ENCODE results near the gene RDH5.

RDH5 gene

DNA sequence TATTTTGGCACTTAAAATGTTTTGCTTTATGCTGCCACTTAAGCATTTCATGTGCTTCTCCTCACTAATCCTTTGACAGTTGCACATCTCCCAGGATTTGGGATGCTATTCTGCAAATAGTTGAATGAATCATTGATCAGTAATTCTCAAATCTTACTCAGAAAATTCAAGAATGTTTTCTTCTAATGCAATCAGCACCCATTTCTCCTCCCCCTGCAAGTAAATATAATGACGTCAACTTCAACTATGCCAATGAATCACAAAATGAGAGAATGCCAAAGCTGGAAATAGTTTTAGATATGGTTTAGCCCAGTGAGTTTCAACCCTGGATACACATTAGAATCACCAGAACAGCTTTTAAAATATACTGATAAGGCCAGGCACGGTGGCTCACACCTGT lies 6.5 kb upstream of the RDH5 start:
- no peak for FAIRE-seq

- FAIRE-seq = no peak
Measured at GRCh38 chr12:55715169-55715764, 4.9 kb upstream of the RDH5 start.

- FAIRE-seq = peak; percentile 37
Measured at GRCh38 chr12:55715833-55716581, 4.2 kb upstream of the RDH5 start, which contains the start of gene BLOC1S1. Gene BLOC1S1, plus strand, starts transcription at chr12:55716046. Its CDS starts 6 bp downstream, at chr12:55716052.

DNA sequence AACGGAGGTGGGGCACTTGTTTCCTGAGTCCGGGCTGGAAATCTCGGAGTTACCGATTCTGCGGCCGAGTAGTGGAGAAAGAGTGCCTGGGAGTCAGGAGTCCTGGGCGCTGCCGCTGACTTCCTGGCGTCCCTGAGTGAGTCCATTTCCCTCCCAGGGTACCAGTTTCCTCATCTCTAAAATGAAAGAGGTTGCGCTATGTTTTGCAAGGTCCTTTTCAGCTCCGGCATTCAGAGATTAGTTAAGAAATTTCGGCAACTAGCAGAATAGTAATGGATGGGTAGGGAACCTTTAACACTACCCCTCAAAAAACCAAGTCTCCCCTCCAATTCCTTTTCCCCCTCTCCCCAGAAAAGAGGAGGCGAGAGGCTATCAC lies 3.6 kb upstream of the RDH5 start:
- FAIRE-seq = no peak

DNA sequence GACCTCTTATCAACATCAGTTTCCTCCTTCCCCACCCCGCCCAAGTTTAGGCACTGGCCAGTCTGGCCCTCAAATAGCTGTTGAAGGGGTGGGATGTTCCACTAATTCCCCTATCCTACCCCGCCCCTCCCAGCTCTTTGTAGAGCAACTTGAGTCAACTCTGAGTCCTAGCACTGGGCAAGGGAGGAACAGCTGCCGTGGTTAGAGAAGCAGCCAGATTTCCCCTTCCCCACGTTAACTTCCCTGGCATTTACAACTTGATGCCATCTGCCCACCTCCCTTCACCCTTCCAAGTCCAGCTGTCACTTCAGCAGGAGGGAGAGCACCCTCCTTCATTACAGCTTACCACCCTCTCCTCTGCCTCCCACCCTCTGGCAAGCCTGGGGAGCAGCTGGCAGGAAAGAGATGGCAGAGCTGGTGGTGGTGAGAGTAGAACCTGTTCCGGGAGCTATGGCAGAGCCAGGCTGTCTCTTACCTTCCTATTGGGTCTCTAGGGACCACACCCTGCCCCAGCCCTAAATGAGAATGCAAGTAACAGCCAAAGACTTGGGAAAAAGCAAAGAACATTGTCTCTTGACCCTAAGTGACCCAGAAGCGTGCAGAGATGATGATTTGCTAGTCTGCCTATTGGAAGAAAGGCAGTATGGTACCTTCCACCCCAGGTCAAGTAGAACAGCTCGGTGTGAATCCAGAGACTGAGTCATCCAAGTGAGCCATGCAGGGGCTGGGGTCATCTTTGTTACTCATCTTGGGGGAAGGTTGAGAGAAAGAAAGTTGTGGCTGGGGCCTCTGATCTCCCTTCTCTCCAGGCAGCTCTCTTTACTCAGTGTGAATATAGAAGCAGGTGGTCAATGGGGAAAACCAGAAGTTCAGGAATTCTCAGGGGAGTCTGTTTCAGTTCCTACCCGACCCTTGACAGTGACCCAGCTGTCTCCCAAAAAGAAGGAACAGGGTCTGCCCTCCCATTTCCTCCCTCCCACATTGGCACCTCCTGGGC lies 2.9 kb upstream of the RDH5 start:
- no peak for FAIRE-seq

DNA sequence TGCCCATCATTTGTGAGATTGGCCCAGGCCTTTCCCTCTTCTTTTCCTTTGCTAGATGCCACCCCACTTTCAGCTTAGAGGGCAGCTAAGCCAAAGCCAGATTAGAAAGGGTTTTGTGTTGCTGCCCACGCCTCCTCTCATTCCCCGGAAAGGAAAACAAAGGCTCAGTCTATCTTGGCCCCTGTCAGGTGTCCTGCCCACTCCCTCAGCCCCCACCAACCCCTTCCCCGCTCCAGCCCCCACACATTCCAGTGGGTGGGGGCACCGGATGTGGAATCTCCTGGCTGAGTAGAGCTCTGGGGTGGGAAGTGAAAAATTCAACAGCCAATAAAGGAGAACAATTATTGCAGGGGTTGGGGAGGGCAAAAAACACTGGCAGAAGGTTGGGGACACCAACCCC lies 2.2 kb upstream of the RDH5 start:
- FAIRE-seq = no peak

GRCh38 chr12:55718624-55719275 lies 1.4 kb upstream of the RDH5 start:
- no peak for FAIRE-seq

GRCh38 chr12:55719371-55719770 lies 822 bp upstream of the RDH5 start:
- FAIRE-seq = no peak

DNA sequence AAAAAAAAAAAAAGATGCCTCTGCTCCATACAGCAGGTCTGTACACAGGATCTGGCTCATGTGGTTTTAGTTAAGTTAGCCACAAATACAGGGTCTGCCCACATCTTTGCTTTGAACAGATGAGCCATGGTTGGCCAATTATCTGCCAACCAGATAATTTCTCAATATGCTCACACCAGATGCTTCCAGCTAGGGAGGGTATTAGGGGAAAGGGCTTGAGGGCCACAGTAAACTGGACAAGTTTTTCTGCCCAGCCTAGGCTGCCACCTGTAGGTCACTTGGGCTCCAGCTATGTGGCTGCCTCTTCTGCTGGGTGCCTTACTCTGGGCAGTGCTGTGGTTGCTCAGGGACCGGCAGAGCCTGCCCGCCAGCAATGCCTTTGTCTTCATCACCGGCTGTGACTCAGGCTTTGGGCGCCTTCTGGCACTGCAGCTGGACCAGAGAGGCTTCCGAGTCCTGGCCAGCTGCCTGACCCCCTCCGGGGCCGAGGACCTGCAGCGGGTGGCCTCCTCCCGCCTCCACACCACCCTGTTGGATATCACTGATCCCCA lies 776 bp downstream of the RDH5 start:
- no peak for FAIRE-seq

DNA sequence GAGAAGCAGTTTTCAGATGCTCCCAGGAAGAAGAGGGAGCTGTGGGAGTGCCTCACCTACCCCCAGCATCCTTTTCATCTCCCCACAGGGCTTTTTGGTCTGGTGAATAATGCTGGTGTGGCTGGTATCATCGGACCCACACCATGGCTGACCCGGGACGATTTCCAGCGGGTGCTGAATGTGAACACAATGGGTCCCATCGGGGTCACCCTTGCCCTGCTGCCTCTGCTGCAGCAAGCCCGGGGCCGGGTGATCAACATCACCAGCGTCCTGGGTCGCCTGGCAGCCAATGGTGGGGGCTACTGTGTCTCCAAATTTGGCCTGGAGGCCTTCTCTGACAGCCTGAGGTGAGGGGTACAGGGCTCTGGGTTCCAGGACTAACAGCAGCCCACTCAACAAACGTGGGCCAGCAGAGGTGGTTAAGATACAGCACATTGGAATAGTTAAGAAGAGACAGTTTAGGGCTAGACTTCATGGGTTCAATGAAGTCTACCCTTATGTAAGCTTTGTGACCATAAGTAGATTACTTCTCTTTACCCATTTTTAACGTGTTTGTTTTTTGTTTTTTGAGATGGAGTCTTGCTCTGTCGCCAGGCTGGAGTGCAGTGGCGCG lies 1.5 kb downstream of the RDH5 start:
- no peak for FAIRE-seq

GRCh38 chr12:55722948-55723347 lies 2.8 kb downstream of the RDH5 start:
- FAIRE-seq = no peak

GRCh38 chr12:55723516-55724225 lies 3.5 kb downstream of the RDH5 start:
- FAIRE-seq = no peak

DNA sequence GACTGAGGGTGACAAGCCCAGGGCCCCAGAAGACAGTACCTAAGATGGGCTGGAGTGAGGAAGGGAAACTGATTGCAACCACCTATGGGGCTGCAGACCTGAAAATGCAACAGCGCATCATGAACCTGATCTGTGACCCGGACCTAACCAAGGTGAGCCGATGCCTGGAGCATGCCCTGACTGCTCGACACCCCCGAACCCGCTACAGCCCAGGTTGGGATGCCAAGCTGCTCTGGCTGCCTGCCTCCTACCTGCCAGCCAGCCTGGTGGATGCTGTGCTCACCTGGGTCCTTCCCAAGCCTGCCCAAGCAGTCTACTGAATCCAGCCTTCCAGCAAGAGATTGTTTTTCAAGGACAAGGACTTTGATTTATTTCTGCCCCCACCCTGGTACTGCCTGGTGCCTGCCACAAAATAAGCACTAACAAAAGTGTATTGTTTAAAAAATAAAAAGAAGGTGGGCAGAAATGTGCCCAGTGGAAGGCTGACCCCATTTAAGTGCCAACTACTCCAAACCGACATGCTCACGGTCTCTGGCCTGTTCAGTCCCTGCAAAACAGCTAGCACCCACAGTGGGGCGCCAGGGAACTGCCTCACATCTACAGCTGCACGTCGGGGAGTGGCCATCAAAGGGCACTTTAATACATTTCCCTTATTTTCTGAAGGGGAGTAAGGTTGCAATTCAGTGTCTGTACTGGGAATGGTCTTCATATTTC lies 4.2 kb downstream of the RDH5 start:
- FAIRE-seq = no peak

- no peak for FAIRE-seq
Measured at GRCh38 chr12:55724940-55725309, 4.7 kb downstream of the RDH5 start.

GRCh38 chr12:55725556-55725955 lies 5.4 kb downstream of the RDH5 start:
- FAIRE-seq = no peak

DNA sequence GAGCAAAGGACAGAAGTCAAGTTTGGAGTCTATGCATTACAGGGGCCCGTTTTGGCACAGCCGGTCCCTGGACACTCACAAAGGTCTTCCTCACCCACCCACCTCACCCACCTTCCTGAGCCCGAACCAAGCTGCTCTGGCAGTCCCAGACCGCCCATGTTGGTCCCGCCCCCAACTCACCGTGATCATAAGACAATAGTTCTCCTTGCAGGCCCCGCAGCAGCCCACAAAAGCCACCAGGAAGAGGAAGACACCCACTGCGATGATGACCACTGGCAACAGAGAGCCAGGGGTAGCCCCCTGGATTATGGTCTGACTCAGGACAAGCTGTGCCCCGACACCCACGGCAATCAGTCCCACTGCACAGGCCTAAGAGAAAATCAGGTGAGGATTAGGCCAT lies 6.8 kb downstream of the RDH5 start:
- FAIRE-seq = no peak

DNA sequence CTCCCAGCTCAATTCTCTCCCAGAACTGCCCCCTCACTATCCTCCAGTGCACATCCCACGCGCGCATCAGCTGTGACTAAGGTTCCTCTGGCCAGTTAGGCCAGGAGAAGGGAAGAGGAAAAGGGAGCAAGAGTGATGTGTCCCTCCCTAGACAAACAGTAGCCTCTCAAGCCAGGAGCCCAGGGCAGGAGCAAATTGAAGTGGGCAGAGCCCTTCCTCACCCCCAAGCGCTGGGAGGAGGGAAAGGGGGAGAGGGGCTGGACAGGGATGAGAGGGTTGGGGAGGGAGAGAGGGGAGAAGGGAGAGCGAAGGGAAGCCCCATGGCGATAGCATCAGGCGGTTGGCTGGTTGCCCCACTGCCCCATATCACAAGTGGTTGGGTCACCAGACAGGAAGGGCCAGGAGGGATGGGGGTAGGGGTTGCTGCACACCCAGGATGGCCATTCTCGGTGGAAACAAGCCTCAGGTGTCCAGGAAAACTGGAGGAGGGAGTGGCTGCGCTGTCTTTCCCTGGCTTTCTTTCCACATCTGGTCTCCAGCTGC lies 7.5 kb downstream of the RDH5 start:
- FAIRE-seq = no peak

DNA sequence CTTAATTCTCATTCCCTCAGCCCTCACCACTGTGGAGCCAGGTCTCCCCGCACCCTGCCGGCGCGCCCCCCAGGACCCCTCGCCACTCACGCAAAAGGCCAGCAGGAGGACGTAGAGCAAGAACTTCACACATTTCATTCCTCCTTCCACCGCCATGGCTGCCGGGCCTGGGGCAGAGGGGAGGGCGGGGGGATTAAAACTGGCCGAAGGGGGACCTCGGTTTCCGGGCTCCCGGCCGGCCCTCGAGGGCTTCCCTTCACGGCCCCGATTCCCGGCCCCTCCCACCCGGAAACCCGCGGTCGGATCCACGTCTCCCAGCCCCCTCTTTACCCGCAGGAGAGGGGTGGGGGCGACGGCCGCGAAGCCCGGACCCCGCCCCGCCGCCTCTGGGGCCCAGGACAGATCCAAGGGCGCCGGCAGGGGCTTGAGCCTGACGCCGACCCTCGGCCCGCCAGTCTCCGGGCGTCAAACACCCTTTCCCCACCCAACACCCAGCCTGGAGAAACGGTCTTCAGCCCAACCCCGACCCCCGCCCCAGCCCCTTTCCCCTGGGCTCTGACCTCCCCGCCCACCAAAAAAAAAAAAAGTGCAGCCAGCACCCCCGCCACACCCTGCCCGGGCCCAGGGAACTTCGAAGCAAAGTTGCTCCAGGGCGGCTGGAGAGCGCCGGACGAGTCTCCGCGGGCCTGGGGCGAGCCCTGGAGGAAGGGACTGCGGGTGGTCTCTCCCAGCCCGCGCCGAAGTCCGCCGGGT lies 8.2 kb downstream of the RDH5 start:
- FAIRE-seq = no peak

GRCh38 chr12:55728939-55729818 lies 9.0 kb downstream of the RDH5 start, which contains the start of gene CD63:
Gene CD63, minus strand, starts transcription at chr12:55729009. Its CDS starts 668 bp downstream, at chr12:55728341.
- FAIRE-seq = no peak
